ENCODE data around the gene ZNF772.
A peak's percentile ranks its signal among the peaks of the same experiment; 100 is the strongest.

ZNF772 gene

GRCh38 chr19:57435062-57435978 is 42.0 kb downstream of the ZNF772 start, which contains the start of gene ZNF749:
Gene ZNF749, plus strand, starts transcription at chr19:57435325. Its CDS starts 254 bp downstream, at chr19:57435579.
- peak; percentile 94 to 98 for DNase-seq (ENCODE audit: low read depth in 2 of 2)

DNA sequence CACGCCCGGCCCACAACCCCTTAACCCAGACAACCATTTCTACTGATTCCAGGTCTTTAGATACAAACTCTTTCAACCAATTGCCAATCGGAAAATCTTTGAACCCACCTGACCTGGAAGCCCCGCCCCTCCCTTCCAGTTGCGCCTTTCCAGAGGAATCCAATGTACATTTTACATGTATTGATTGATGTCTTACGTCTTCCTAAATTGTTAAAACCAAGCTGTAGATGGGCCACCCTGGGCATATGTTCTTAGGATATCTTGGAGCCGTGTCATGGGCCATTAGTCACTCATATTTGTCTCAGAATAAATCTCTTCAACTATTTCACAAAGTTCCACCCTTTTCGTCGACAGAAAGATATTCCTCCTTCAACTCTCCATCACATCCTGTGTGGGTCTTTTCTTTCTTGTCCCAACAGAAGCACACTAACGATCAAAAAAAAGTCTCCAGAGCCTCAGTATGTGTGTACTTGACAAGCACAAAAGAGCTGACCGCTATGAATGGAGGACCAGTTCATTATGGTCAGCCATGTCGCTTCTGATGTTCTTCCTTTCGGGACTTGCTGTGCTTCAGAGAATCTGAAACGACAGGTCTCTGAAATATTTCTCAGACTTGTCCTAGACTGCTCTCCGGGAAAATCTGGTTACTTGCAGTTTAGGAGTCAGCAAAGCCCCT is 42.8 kb downstream of the ZNF772 start:
- no peak for DNase-seq (ENCODE audit: low read depth in 2 of 2)

- DNase-seq (ENCODE audit: low read depth in 2 of 2) = no peak
Observed at GRCh38 chr19:57421037-57421436, 56.3 kb downstream of the ZNF772 start.

DNA sequence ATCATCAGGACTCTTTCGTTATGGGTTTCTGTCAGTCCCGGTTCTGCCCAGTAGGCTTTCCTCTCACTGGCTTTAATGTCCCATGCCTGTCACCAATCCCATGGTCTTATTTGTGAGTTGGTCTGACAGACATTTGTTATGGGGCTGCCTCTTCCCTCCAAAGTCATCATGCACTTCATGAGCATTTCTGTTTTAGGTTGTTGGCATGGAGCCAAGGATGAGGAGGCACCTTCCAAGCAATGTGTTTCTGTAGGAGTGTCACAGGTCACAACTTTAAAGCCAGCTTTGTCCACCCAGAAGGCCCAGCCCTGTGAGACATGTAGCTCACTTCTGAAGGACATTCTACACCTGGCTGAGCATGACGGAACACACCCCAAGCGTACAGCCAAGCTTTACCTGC is 57.9 kb downstream of the ZNF772 start:
- no peak for DNase-seq (ENCODE audit: low read depth in 2 of 2)
